Adrenal gland (tissue), 5 donors: ENCODE results near the gene PPFIA2.

ENCODE experiments used
- POLR2A ChIP-seq, 2 donors: fragments of 450-650 bp; IDR thresholded peaks; one replicate each; pipeline ENCODE4 v1.6.1; 2017; ENCODE audit warnings: antibody characterized with exemption in 2 of 2, mild to moderate bottlenecking in 2 of 2, moderate library complexity in 1 of 2
- TF ChIP-seq, protein P1 (sequence below), 6 experiments: fragments of 450-650 bp in 4 of 6; fragments of 200-600 bp in 2 of 6; sonication (generic) in 1 of 6; IDR thresholded peaks; 1 replicate in 5 of 6; 2 replicates in 1 of 6; pipeline versions ENCODE4 v1.5.1 to v1.8.0; 2016 to 2021; ENCODE audit warnings: antibody characterized with exemption in 6 of 6, mild to moderate bottlenecking in 2 of 6, moderate library complexity in 1 of 6
- donor health status: DM: no; HTN: no; CAD: no.

DNA sequence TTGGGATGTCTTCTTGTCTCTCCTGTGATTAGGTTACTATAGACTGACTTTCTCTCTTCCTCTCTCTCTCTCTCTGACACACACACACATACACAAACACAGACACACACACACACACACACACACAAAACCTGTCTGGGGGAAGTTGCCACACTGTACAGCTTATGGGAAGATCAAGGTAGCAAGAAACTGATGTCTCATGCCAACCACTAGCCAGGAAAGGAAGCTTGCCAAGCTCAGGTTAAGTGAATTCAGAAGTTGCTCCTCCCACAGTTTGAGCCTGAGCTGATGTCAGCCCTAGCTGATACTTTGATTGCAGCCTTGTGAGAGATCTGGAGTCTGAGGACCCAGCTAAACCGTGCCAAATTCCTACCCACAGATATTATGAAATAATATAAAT, 67.1 kb downstream of the PPFIA2 start:
- TF ChIP-seq, protein P1, sequence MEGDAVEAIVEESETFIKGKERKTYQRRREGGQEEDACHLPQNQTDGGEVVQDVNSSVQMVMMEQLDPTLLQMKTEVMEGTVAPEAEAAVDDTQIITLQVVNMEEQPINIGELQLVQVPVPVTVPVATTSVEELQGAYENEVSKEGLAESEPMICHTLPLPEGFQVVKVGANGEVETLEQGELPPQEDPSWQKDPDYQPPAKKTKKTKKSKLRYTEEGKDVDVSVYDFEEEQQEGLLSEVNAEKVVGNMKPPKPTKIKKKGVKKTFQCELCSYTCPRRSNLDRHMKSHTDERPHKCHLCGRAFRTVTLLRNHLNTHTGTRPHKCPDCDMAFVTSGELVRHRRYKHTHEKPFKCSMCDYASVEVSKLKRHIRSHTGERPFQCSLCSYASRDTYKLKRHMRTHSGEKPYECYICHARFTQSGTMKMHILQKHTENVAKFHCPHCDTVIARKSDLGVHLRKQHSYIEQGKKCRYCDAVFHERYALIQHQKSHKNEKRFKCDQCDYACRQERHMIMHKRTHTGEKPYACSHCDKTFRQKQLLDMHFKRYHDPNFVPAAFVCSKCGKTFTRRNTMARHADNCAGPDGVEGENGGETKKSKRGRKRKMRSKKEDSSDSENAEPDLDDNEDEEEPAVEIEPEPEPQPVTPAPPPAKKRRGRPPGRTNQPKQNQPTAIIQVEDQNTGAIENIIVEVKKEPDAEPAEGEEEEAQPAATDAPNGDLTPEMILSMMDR (IDR thresholded peaks at IDR 0.05): no peak
- no peak for TF ChIP-seq POLR2A (IDR thresholded peaks at IDR 0.05)
